ENCODE measurements around the gene KIAA1191. TPM values are rescaled to one million over a fixed set of nuclear protein-coding genes. Genes with fewer than 3 reads are reported as not detected.

The KIAA1191 gene
- total RNA-seq, 1 donor from 2014 or later = 90.1 TPM

DNA sequence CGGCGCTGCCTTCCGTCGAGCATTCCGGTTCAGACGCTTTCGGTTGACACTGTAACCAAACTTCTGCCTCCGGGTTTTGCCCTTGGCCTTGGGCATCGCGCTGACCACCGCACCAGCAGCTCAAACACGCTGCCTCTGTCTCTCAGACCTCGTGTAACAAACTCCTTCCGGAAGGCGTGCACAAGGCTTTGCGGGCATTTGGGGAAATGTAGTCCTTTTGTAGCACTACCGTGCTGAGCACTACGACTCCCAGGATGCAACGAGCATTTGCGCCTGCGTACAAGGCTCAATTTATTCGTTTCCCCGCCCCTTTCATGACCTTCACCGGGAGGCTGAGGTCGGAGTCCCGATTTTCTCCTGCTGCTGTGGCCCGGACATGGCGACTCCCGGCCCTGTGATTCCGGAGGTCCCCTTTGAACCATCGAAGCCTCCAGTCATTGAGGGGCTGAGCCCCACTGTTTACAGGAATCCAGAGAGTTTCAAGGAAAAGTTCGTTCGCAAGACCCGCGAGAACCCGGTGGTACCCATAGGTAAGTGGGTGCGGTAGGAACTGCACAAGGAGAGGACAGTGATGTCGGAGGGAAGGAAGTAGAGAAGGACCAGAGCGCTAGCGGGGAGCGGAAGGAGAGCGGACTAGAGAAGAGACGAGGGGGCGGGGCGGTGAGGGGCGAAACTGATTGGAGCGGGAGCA, 27.0 kb upstream of the KIAA1191 start, which contains the start of the genes HIGD2A and NOP16:
TSS of gene HIGD2A (plus strand) at position 308 of the 691 bp plus-strand sequence. CDS start at position 377, 69 bp downstream.
TSS of gene NOP16 (minus strand) at position 155 of the 691 bp plus-strand sequence. CDS start at position 96, 59 bp downstream.
- no peak for TF ChIP-seq CTCF (conservative IDR thresholded peaks at IDR 0.05; ENCODE audit: low read depth, low read length)
- DNase-seq (ENCODE audit: low read depth) = peak; percentile 92
- H3K4me3 ChIP-seq (ENCODE audit: low read depth, low read length) = peak within 1 kb of the TSS; percentile 99

GRCh38 chr5:176388003-176388443, 26.5 kb upstream of the KIAA1191 start:
- TF ChIP-seq CTCF (conservative IDR thresholded peaks at IDR 0.05; ENCODE audit: low read depth, low read length) = no peak
- DNase-seq (ENCODE audit: low read depth) = no peak
- peak overlapping the region; percentile 99 for H3K4me3 ChIP-seq (ENCODE audit: low read depth, low read length)

DNA sequence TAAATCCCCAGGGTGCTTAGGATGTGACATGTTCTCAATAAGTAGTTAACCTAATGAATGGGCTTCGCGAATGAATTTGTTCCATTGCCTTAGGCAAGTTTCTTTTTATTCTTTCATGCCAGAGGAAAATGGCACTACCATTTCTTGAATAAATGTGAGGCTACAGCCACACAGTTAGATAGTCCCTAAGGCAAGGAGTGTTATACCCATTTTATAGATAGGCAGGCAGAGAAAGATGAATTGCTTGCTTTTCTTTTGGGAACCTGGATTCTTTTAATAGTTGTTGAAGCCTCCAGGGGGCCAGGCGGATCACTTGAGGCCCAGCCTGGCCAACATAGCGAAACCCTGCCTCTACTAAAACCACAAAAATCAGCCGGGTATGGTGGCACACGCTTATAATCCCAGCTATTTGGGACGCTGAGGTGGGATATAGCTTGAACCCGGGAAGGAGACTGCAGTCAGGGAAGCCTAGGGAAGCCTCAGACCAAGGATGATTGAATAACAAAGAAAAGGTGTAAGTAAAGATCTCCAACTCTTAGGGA, 25.9 kb upstream of the KIAA1191 start:
- H3K4me3 ChIP-seq (ENCODE audit: low read depth, low read length) = peak overlapping the region; percentile 99
- DNase-seq (ENCODE audit: low read depth) = no peak
- TF ChIP-seq CTCF (conservative IDR thresholded peaks at IDR 0.05; ENCODE audit: low read depth, low read length) = peak; percentile 2

- H3K4me3 ChIP-seq (ENCODE audit: low read depth, low read length) = peak overlapping the region; percentile 1
Observed at GRCh38 chr5:176386491-176386890, 24.9 kb upstream of the KIAA1191 start.

GRCh38 chr5:176384991-176385390, 23.4 kb upstream of the KIAA1191 start:
- TF ChIP-seq CTCF (conservative IDR thresholded peaks at IDR 0.05; ENCODE audit: low read depth, low read length) = no peak
- no peak overlapping the region for H3K4me3 ChIP-seq (ENCODE audit: low read depth, low read length)
- no peak for DNase-seq (ENCODE audit: low read depth)

More at GRCh38 chr5:176386491-176386890, 24.9 kb upstream of the KIAA1191 start:
- DNase-seq (ENCODE audit: low read depth) = no peak
- TF ChIP-seq CTCF (conservative IDR thresholded peaks at IDR 0.05; ENCODE audit: low read depth, low read length) = no peak

- DNase-seq (ENCODE audit: low read depth) = no peak
- TF ChIP-seq CTCF (conservative IDR thresholded peaks at IDR 0.05; ENCODE audit: low read depth, low read length) = no peak
Observed at GRCh38 chr5:176384366-176384930, 22.9 kb upstream of the KIAA1191 start.

More at GRCh38 chr5:176384366-176384930, 22.9 kb upstream of the KIAA1191 start:
- no peak overlapping the region for H3K4me3 ChIP-seq (ENCODE audit: low read depth, low read length)
